HG02798 (cell line): Measurements from ENCODE around the gene PDX1.
"Not testable (repeated sequence)": the region's sequence is repeated elsewhere in the genome, so short reads cannot be mapped to it uniquely, and the experiment has no call there.

Source experiments
- ATAC-seq: cut with Tn5 transposase; IDR thresholded peaks from one replicate; pipeline ENCODE4 v1.9.1; 2021; ENCODE audit warnings: mild to moderate bottlenecking; ENCODE audit not compliant: unreplicated experiment, poor library complexity

Gene PDX1

GRCh38 chr13:27954406-27954851, 34.6 kb downstream of the PDX1 start:
- peak; percentile 13 for ATAC-seq

GRCh38 chr13:27955014-27955591, 35.3 kb downstream of the PDX1 start:
- ATAC-seq: no peak

GRCh38 chr13:27956576-27957300, 36.9 kb downstream of the PDX1 start:
- no peak for ATAC-seq

GRCh38 chr13:27959976-27960361, 40.2 kb downstream of the PDX1 start:
- no peak for ATAC-seq

DNA sequence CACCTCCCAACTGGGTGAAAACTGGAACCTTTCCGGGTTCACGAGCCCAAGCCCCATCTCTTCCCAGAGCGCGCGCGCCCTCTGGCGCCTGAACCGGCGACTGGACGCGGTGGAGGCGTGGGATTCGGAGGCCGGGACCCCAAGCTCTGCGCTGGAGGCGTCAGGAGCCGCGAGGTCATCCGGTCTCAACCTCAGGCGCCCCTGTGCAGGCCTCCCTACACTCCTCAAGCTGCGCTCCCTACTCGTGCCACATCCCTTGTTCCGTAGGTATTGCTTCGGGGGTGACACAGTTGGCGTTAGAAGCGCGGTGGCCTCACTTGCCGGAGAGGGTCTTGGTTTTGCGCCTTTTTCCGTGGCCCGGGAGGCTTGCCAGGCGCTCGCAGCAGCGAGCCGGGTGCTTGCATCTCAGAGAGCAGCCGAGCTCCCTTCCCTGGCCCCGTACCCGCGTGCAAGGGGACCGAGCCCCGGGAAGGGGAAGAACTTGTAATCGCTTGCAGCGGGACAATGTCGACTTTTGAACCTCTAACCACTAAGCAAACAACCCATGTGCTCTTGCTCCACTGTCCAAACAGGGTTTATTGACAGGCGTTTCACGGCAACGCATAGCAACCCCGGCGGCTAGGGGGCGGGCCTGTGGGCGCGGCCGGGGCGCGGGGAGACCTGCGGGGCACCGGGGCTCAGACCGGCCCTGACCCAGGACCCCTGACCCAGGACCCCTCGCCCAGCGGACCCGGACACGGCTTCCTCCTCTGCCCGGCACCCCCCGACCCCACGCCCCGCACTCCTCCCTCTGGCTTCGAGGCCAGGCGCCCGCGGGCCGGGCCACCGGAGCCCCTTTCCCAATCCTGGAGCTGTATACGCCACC, 40.8 kb downstream of the PDX1 start:
- peak; percentile 49 for ATAC-seq

DNA sequence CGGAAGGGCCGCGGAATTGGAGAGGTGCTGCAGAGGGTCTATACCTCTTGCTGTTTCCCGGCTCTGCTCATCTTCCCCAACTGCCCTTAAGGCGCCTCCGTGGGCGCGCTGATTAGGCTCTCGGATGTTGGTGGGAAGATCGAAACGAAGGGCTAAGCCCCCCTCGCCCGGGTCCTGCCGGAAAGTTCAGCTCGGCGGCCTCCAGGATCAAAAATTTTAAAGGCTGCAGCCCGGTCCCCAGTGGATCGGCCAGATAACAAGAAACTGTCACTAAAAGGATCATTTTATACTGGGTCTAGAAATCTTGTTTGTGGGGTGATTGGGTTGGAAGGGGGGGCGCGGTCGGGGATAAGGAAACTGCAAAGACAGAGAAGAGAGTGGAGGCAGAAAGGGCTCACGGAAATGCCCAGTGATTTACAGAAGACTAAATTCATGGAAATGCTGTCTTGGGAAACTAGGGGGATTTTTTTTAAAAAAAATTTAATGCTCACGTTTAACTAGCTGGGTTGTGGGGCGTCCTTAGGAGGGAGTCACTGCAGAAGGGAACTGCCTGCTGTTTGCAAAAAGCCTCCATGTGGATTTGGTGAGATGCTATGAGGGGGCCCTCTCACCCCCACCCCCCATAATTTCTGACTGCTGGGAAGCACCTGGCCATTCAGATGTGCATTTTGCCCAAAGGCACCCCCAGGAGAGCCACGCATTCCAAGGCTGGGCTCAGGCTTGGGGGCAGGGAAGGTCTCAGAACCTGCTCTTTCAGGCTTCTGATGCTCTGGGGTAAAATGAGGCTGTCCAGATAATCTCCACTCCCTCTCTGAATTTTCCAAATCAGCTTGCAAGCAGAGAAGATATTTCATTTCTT, 41.7 kb downstream of the PDX1 start:
- no peak for ATAC-seq

DNA sequence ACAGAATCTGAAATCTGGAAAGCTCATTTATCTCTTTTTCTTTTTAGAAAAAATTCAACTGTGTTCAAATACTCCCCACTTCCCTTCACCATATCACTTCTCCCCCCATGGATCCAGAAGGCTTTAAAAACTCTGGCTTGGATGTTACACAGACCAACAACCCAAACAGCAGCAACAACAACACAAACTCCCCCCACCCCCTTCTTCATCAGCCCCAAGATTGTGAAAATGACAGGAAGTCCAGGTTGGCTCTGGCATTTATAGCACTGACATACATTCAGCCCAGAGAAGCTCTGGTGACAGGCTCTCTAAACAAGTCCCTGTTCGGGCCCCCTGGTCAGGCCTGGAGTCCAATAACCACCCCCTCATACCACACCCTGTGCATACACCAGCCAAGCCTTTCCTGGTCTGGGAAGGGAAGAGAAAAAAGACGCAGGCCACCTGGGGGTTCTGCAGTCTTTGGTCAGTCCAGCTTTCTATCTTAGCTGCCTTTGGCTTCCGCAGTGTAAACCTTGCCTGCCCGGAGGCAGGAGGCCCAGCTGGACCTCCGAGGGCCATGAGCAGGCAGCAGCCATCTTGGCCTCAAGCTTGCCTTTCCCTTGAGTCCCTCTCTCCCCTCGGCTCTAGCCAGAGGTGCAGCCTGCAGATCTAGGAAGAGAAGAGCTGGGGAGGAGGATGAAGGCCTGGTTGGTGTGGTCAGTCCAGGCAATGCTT, 42.5 kb downstream of the PDX1 start:
- ATAC-seq: no peak

DNA sequence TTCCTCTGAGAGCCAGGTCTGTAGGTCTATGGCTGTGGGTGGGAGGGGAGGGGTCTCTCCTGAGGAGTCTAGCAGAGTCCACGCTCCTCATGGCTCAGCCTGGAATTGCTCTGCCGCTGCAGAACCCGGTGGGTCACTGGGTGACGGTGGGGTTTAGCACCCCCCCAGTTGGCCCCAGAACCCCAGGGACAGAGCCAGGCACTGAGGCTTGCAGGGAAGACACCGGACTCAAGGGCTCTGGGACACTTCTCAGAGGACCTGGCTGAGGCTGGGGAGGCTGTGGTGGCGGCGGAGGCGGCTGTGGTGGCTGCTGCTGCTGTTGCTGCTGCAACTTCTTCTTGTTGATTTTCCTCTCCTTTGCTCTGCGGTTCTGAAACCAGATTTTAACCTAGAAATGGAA, 43.2 kb downstream of the PDX1 start:
- ATAC-seq: no peak

DNA sequence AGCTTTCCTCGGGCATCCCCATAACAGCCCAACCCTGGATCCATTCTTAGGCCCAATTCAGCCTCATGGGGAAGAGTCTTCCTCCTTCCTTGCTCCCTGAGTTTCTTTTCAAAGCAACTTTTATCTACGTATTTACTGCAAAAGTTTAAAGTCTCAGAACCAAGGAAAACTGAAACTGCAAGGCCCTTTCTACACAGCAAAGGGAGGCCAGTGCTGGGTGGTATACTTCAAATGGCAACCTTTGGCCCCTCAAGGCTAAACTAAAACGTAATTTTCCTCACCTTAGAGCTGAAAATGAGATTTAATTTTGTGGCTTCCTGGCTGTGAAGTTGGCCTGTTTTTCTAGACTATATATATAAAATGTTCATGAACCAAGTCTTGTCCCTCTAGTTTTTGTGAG, 43.7 kb downstream of the PDX1 start:
- no peak for ATAC-seq

GRCh38 chr13:27964206-27964605, 44.4 kb downstream of the PDX1 start:
- not testable (repeated sequence) for ATAC-seq

- no peak for ATAC-seq
Observed at GRCh38 chr13:27964741-27965323, 45.0 kb downstream of the PDX1 start.

DNA sequence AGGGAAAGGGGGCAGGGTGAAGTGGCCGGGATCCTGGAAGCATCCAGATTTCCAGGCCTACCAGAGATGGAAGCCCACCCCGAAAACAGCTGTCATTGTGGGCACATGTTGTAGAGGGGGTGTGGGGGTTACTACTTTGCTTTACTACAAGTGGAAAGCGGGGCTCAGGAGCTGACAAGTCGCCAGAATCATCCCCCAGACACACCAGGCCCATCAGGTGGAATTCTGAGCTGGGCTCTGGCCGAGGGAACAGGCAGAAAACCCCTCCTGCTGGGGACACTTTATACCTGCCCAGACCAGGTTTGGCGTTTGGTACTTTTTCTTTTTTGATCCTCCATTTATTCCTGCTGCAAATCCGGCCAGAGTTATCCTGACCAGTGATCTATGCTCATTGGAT, 45.5 kb downstream of the PDX1 start:
- no peak for ATAC-seq

GRCh38 chr13:27965740-27966640, 46.2 kb downstream of the PDX1 start:
- ATAC-seq: no peak

- ATAC-seq: no peak
Observed at GRCh38 chr13:27966641-27967202, 46.9 kb downstream of the PDX1 start.

- ATAC-seq: no peak
Observed at GRCh38 chr13:27967203-27967735, 47.5 kb downstream of the PDX1 start.

GRCh38 chr13:27967736-27968315, 48.0 kb downstream of the PDX1 start:
- no peak for ATAC-seq

GRCh38 chr13:27968316-27969081, 48.7 kb downstream of the PDX1 start:
- ATAC-seq: no peak
